T-helper 2 cell treated with Interferon-gamma antibody and Interleukin-4, amounts not matched to agents 100 ng/mL and 5 ng/mL, for 36 hours (primary cell): ENCODE results near the gene B3GLCT. TPM values are rescaled to one million over a fixed set of nuclear protein-coding genes. Genes with fewer than 3 reads are reported as not detected.
"Not testable (repeated sequence)": the region's sequence is repeated elsewhere in the genome, so short reads cannot be mapped to it uniquely, and the experiment has no call there.

Experiments used
- intact Hi-C: fragments of 100-400 bp; cut with micrococcal nuclease; formaldehyde crosslinking; loops from one replicate; pipeline ENCODE4 v1.15.1; 2023
- total RNA-seq: library from RNA; stranded (reverse); gene quantifications from 2 replicates; pipeline ENCODE4 v1.2.3, GENCODE V29; 2022

The B3GLCT gene
- total RNA-seq, 1 donor from 2014 or later = 5.1 TPM

DNA sequence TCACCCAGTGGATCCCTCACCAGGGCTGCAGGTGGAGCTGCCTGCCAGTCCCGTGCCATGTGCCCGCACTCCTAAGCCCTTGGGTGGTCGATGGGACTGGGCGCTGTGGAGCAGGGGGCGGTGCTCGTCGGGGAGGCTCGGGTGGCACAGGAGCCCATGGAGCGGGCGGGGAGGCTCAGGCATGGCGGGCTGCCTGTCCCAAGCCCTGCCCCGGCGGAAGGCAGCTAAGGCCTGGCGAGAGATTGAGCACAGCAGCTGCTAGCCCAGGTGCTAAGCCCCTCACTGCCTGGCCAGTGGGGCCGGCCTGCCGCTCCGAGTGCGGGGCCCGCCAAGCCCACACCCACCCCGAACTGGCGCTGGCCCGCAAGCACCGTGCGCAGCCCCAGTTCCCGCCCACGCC is 16.8 kb upstream of the B3GLCT start:
- intact Hi-C loops = no loop called here

DNA sequence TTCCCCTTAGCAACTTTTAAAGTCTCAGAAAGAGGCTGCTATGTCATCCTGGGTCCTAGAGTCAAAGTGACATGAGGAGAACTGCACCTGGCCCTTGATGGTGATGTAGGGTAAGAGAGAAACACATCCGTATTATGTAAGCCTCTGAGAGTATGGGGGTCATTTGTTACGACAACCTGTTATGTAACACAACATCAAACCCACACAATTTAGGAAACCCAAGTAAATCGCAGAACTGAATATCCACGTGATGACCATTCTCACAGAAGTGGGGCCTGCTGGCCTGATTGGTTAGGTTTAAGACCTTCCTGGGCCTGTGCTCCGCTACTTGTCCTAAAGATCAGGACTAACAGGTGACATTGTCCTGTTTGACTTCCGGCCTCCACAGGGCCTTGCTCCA is 15.3 kb upstream of the B3GLCT start:
- intact Hi-C loops = no loop called here

GRCh38 chr13:31184981-31185645 is 14.7 kb upstream of the B3GLCT start:
- intact Hi-C loops = no loop called here

DNA sequence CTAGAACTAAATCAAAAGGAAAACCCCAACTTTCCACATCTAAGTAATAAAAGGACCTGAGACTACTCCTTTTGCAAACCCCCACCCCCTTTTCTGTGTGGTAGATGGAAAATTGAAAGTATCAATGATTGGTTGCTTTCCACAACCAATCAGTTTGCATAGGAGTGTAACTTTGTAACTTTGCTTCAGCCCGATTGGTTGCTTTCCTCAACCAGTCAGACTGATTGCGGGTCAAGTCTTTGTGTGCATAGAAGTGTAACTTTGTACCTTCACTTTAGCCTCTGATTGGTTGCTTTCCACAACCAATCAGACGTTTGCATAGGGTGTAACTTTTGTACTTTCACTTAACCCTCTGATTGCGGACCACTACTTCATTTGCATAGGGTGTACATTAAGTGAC is 8.0 kb upstream of the B3GLCT start:
- intact Hi-C loops = no loop called here

- intact Hi-C loops = no loop called here
Measured at GRCh38 chr13:31192306-31192705, 7.5 kb upstream of the B3GLCT start.

- intact Hi-C loops = no loop called here
Measured at GRCh38 chr13:31195616-31196015, 4.2 kb upstream of the B3GLCT start.

- intact Hi-C loops = no loop called here
Measured at GRCh38 chr13:31196992-31197391, 2.8 kb upstream of the B3GLCT start.

GRCh38 chr13:31198519-31198918 is 1.3 kb upstream of the B3GLCT start:
- intact Hi-C loops = no loop called here

- intact Hi-C loops = loop anchor here (1.0 kb wide), 3 partner anchors 12 to 582 kb away; partner anchors contain the start of gene USPL1
Measured at GRCh38 chr13:31199527-31199848, 287 bp upstream of the B3GLCT start.

- intact Hi-C loops = loop anchor here (1.0 to 2.0 kb wide), 2 partner anchors 224 to 646 kb away; no protein-coding TSS in a partner anchor
Measured at GRCh38 chr13:31200637-31200971, 829 bp downstream of the B3GLCT start.

DNA sequence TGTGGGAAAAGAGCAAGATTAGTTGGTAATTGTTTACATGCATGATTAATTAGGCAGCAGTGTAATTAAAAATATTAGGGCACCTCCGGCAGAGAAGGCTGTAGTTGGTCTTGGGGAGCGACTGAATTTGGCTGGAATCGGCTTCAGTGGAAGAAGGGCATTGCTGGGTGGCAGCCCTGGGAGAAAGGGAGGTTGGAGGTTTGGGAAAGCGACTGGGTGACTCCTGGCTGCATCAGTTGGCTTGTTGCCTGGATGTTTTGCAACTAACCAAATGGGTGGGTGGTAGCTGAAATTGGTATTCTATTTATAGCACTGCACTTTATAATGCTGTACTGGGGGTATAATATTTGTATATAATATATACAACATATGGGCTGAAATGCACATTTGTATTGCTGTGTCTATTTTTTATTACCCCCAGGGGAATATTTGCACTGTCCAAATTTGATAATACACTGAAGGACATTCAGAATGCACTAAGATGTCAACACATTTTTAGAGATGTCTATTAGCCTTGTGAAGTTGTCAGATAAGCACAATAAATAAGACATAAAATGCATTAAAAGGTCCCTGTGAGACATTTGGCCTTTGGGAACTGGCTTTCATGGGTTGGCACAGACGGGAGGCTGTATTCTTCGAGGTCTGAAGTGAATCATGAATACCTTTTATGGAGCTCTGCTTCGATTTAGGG is 1.7 kb downstream of the B3GLCT start:
- intact Hi-C loops = loop anchor here (2.0 kb wide), 1 partner anchor 645 kb away; no protein-coding TSS in a partner anchor

- intact Hi-C loops = no loop called here
Measured at GRCh38 chr13:31204592-31204991, 4.8 kb downstream of the B3GLCT start.

GRCh38 chr13:31207661-31208552 is 8.1 kb downstream of the B3GLCT start:
- intact Hi-C loops = no loop called here

GRCh38 chr13:31208559-31209122 is 8.9 kb downstream of the B3GLCT start:
- intact Hi-C loops = no loop called here

DNA sequence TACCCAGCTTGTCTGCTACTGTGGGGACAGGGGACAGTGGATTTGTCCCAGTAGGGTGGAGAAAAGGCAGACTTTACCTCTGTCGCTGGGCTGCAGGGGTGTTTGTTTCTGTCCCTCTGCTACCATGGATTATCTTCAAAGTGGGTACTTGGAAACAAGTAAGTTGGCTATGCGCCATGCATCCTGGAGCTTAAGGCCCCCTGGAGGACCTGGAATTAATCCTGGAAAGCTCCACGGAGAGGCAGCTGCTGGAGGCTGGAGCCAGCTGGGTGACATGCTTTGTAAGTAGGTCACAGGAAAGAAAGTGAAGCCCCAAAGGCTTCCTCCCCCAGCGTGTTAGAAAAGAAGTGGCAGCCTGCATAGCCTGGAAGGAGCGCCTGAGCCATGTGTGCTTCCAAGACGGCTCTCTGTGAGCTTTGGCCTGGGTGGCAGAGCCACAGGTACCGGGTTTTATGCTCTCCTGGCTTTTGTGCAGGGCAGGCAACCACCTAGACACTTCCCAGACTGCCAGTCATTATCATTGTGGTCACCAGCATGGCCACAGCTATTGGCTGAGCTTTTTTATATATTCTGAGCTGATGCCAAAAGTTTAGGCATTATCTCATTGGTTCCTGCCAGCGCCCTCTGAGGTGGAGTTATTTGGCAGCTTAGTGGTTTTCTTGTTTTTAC is 9.5 kb downstream of the B3GLCT start:
- intact Hi-C loops = no loop called here

DNA sequence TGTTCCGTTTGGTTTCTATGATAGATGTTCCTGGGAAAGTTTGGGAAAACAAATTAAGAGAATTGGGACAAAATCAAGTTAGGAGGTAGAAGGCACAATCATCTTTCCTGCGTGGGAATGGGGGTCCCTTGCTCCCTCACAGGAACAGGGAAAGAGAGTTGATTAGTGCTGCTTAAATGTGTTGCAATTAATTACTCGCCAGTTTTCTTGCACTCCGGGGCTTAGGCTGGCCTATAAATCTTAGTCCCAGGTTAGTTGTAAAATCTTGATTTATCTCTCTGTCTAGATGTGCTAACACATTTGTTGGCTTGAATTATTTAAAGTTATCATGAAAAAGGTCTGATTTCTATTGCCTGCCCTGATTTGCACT is 10.1 kb downstream of the B3GLCT start:
- intact Hi-C loops = no loop called here

- intact Hi-C loops = no loop called here
Measured at GRCh38 chr13:31213651-31214289, 14.0 kb downstream of the B3GLCT start.

GRCh38 chr13:31214435-31214834 is 14.7 kb downstream of the B3GLCT start:
- intact Hi-C loops = no loop called here

- intact Hi-C loops = not testable (repeated sequence)
Measured at GRCh38 chr13:31216916-31217315, 17.1 kb downstream of the B3GLCT start.

DNA sequence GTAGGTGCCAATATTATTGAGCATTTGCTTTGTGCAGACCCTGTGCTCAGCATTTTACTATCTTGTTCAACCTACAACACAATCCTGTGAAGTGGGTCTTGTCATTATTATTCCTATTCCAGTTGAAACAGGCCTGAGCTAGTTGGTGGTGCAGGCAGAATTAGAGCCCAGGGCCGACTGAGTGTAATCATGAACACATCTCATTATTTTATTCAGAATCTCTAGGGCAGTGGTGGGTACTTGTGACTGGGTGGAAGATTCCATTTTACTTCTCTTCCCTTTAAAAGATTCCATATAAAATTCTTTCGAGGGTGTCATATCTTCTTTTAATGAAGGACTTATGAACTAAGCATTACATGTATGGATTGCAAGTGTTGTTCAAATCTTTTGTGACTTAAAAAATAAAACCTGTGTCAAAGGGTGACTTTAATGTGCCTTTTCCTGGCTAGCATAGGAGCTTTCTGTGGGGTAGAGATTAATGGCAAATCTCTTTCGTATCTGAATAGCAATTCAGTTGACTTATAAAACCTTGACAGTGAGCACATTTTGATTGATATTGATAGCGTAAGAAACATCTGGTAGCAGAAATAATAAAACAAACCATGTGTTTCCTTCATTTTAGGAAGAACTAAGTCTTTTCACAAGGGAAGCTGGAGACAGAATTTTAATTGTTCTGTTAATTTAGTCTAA is 20.3 kb downstream of the B3GLCT start:
- intact Hi-C loops = no loop called here
